IMR-90 (cell line): Measurements from ENCODE around the gene PTK7. TPM values are rescaled to one million over a fixed set of nuclear protein-coding genes. Genes with fewer than 3 reads are reported as not detected.

ENCODE experiments used
- ATAC-seq: fragments of 200-7000 bp; cut with Tn5 transposase; 2 replicates; pipeline ENCODE4 v1.9.1; 2020; ENCODE audit warnings: low read depth, mild to moderate bottlenecking, moderate library complexity
- BruUV-seq: library from RNA; stranded (reverse); fragments of 400-500 nt; replicated peaks from 2 replicates; lab custom pipeline; 2021; lab: Mats Ljungman, UMichigan
- CTCF ChIA-PET: fragments of 300-600 bp; formaldehyde crosslinking; extraction: SDS; loops from one replicate; lab custom pipeline; 2021; ENCODE audit warnings: antibody characterized with exemption; lab: Yijun Ruan, JAX
- POLR2A ChIA-PET: fragments of 300-600 bp; sonication (Branson Sonifier 250); formaldehyde crosslinking; loops from one replicate; lab custom pipeline; 2022; ENCODE audit warnings: antibody characterized with exemption; ENCODE audit not compliant: unreplicated experiment; lab: Charles Lee
- DNase-seq: peaks from one replicate; pipeline ENCODE4 v3.0.0; 2013
- H2AFZ ChIP-seq: replicated peaks from 2 replicates; pipeline ENCODE3; 2013; ENCODE audit warnings: low read length, mild to moderate bottlenecking; ENCODE audit not compliant: poor library complexity
- H2AK5ac ChIP-seq: 2 replicates; pipeline ENCODE4 v1.6.1; 2013; ENCODE audit warnings: low read depth, low read length, inconsistent platforms
- H2AK9ac ChIP-seq: replicated peaks from 2 replicates; pipeline ENCODE3; 2013; ENCODE audit warnings: mild to moderate bottlenecking, low read depth, low read length, moderate library complexity; ENCODE audit not compliant: poor library complexity
- H2BK120ac ChIP-seq: 2 replicates; pipeline ENCODE4 v1.6.1; 2013; ENCODE audit warnings: low read depth, low read length, inconsistent platforms
- H2BK15ac ChIP-seq: 3 replicates; pipeline ENCODE4 v1.6.1; 2013; ENCODE audit warnings: low read depth, low read length, inconsistent platforms
- H2BK20ac ChIP-seq: 2 replicates; pipeline ENCODE4 v1.6.1; 2013; ENCODE audit warnings: low read depth, mild to moderate bottlenecking, inconsistent platforms, low read length, moderate library complexity
- H2BK5ac ChIP-seq: 2 replicates; pipeline ENCODE4 v1.6.1; 2013; ENCODE audit warnings: mild to moderate bottlenecking, low read depth, low read length, inconsistent platforms; ENCODE audit not compliant: poor library complexity, severe bottlenecking
- H3K14ac ChIP-seq: replicated peaks from 2 replicates; pipeline ENCODE4 v1.6.1; 2013; ENCODE audit warnings: low read depth, low read length, inconsistent platforms
- H3K18ac ChIP-seq: 2 replicates; pipeline ENCODE4 v1.6.1; 2013; ENCODE audit warnings: low read depth, low read length, control low read depth
- H3K23ac ChIP-seq: 2 replicates; pipeline ENCODE4 v1.6.1; 2013; ENCODE audit warnings: low read depth, low read length, inconsistent platforms
- H3K27ac ChIP-seq: 2 replicates; pipeline ENCODE4 v1.5.1; 2013; ENCODE audit warnings: mild to moderate bottlenecking, control low read depth, low read length; ENCODE audit not compliant: insufficient read depth
- H3K27me3 ChIP-seq: 2 replicates; pipeline ENCODE4 v1.6.1; 2013; ENCODE audit warnings: low read length; ENCODE audit not compliant: control insufficient read depth, insufficient read depth
- H3K36me3 ChIP-seq: 2 replicates; pipeline ENCODE4 v1.6.1; 2013; ENCODE audit warnings: low read length, mixed read lengths; ENCODE audit not compliant: control insufficient read depth, insufficient read depth
- H3K4ac ChIP-seq: 2 replicates; pipeline ENCODE4 v1.6.1; 2013; ENCODE audit warnings: low read depth, low read length, inconsistent platforms
- H3K4me1 ChIP-seq: 2 replicates; pipeline ENCODE4 v1.6.1; 2013; ENCODE audit warnings: low read length, mixed read lengths; ENCODE audit not compliant: control insufficient read depth, insufficient read depth
- H3K4me2 ChIP-seq: 2 replicates; pipeline ENCODE4 v1.6.1; 2013; ENCODE audit warnings: low read depth, mild to moderate bottlenecking, control low read depth, low read length, moderate library complexity
- H3K4me3 ChIP-seq: 2 replicates; pipeline ENCODE4 v1.5.1; 2013; ENCODE audit warnings: low read depth, mild to moderate bottlenecking, control low read depth, low read length, moderate library complexity; ENCODE audit not compliant: insufficient read depth
- H3K56ac ChIP-seq: 2 replicates; pipeline ENCODE4 v1.6.1; 2013; ENCODE audit warnings: low read length, inconsistent platforms; ENCODE audit not compliant: insufficient read depth; ENCODE audit errors: extremely low read depth
- H3K79me1 ChIP-seq, 2 experiments: 2 replicates each; pipeline ENCODE4 v1.6.1; 2013; ENCODE audit warnings: low read length in 2 of 2, inconsistent platforms in 1 of 2, low read depth in 1 of 2
- H3K9ac ChIP-seq: 2 replicates; pipeline ENCODE4 v1.6.1; 2013; ENCODE audit warnings: low read depth, low read length, control low read depth
- H3K9me1 ChIP-seq: 2 replicates; pipeline ENCODE4 v1.6.1; 2013; ENCODE audit warnings: low read length, inconsistent platforms; ENCODE audit not compliant: insufficient read depth
- H3K9me3 ChIP-seq: 2 replicates; pipeline ENCODE4 v1.6.1; 2013; ENCODE audit warnings: low read length; ENCODE audit not compliant: control insufficient read depth, insufficient read depth
- H4K20me1 ChIP-seq: 2 replicates; pipeline ENCODE4 v1.6.1; 2013; ENCODE audit warnings: low read length, inconsistent platforms; ENCODE audit not compliant: insufficient read depth
- H4K5ac ChIP-seq: 2 replicates; pipeline ENCODE4 v1.6.1; 2013; ENCODE audit warnings: mild to moderate bottlenecking, low read depth, low read length, control low read depth
- H4K8ac ChIP-seq, 2 experiments: 2 replicates each; pipeline ENCODE4 v1.6.1; 2013; ENCODE audit warnings: low read depth in 2 of 2, low read length in 2 of 2, control low read depth in 1 of 2, inconsistent platforms in 1 of 2
- H4K91ac ChIP-seq: 2 replicates; pipeline ENCODE4 v1.6.1; 2013; ENCODE audit warnings: low read depth, low read length, inconsistent platforms; ENCODE audit not compliant: insufficient read depth
- CEBPB ChIP-seq: IDR thresholded peaks from 2 replicates; pipeline ENCODE4 v1.6.1; 2012; ENCODE audit warnings: low read depth, low read length, improper control_type of control experiment
- CHD1 ChIP-seq: IDR thresholded peaks from 2 replicates; pipeline ENCODE4 v1.6.1; 2012; ENCODE audit warnings: low read depth, low read length, improper control_type of control experiment
- CTCF ChIP-seq: conservative IDR thresholded peaks from 2 replicates; pipeline ENCODE4 v1.5.1; 2012; ENCODE audit warnings: mild to moderate bottlenecking, low read depth, low read length, improper control_type of control experiment
- ELK1 ChIP-seq: fragments of 150-350 bp; IDR thresholded peaks from 2 replicates; pipeline ENCODE4 v1.6.1; 2016; ENCODE audit warnings: low read depth, mild to moderate bottlenecking, low read length, moderate library complexity, borderline replicate concordance
- FOS ChIP-seq: fragments of 150-350 bp; IDR thresholded peaks from 2 replicates; pipeline ENCODE4 v1.6.1; 2016; ENCODE audit warnings: low read depth, low read length
- MAFK ChIP-seq: IDR thresholded peaks from 2 replicates; pipeline ENCODE4 v1.6.1; 2012; ENCODE audit warnings: low read depth, low read length, improper control_type of control experiment
- MAZ ChIP-seq: IDR thresholded peaks from 2 replicates; pipeline ENCODE4 v1.6.1; 2012; ENCODE audit warnings: low read depth, mild to moderate bottlenecking, low read length, improper control_type of control experiment, moderate library complexity, borderline replicate concordance
- MXI1 ChIP-seq: IDR thresholded peaks from 2 replicates; pipeline ENCODE4 v1.6.1; 2012; ENCODE audit warnings: low read depth, mild to moderate bottlenecking, low read length, moderate library complexity, borderline replicate concordance
- NFE2L2 ChIP-seq: fragments of 150-350 bp; IDR thresholded peaks from 2 replicates; pipeline ENCODE4 v1.6.1; 2016; ENCODE audit warnings: low read depth, mild to moderate bottlenecking, low read length
- POLR2A ChIP-seq: IDR thresholded peaks from 2 replicates; pipeline ENCODE4 v1.6.1; 2012; ENCODE audit warnings: mild to moderate bottlenecking, low read depth, low read length
- RAD21 ChIP-seq: IDR thresholded peaks from 2 replicates; pipeline ENCODE4 v1.6.1; 2012; ENCODE audit warnings: low read length, improper control_type of control experiment
- RCOR1 ChIP-seq: IDR thresholded peaks from 2 replicates; pipeline ENCODE4 v1.6.1; 2012; ENCODE audit warnings: mild to moderate bottlenecking, low read length, improper control_type of control experiment; ENCODE audit not compliant: insufficient replicate concordance
- RFX5 ChIP-seq: IDR thresholded peaks from 2 replicates; pipeline ENCODE4 v1.8.0; 2012; ENCODE audit warnings: low read depth, mild to moderate bottlenecking, low read length, moderate library complexity
- SMC3 ChIP-seq: fragments of 150-350 bp; IDR thresholded peaks from 2 replicates; pipeline ENCODE4 v1.6.1; 2016; ENCODE audit warnings: low read depth, mild to moderate bottlenecking, antibody characterized with exemption, low read length, moderate library complexity
- USF2 ChIP-seq: fragments of 150-350 bp; IDR thresholded peaks from 2 replicates; pipeline ENCODE4 v1.6.1; 2017; ENCODE audit warnings: mild to moderate bottlenecking, antibody characterized with exemption, low read length, low read depth
- WGBS, 2 experiments: methylation state at CpG; one replicate each; pipeline versions ENCODE4 v1.1.5 to v1.1.7; 2013; ENCODE audit warnings: missing lambda C conversion rate in 2 of 2; ENCODE audit not compliant: insufficient read length in 1 of 2; ENCODE audit errors: extremely low coverage in 2 of 2; 5-methylcytosine and 5-hydroxymethylcytosine counted together
- dilution Hi-C: fragments of 300-500 bp; cut with HindIII; formaldehyde crosslinking; loops from one replicate; pipeline ENCODE4 v1.14.3; 2018; ENCODE audit warnings: low sequenced_read_pairs; ENCODE audit not compliant: unreplicated experiment
- in situ Hi-C: fragments of 300-500 bp; cut with MboI; formaldehyde crosslinking; loops from 3 replicates; pipeline ENCODE4 v1.14.3; 2019; ENCODE audit warnings: low sequenced_read_pairs, inconsistent platforms, mixed read lengths
- intact Hi-C: fragments of 100-400 bp; cut with micrococcal nuclease; formaldehyde crosslinking; loops from 2 replicates; pipeline ENCODE4 v1.10.0; 2022
- polyA plus RNA-seq, 3 experiments: library from polyadenylated mRNA; depleted of rRNA; stranded (reverse); fragments of >200 nt; gene quantifications; 2 replicates each; pipeline ENCODE4 v1.2.3, GENCODE V29; 2012; ENCODE audit warnings: low replicate concordance in 1 of 3
- total RNA-seq: library from RNA; depleted of rRNA; stranded (reverse); fragments of >200 nt; gene quantifications from 2 replicates; pipeline ENCODE4 v1.2.3, GENCODE V29; 2012

PTK7 gene
- total and polyA plus RNA-seq, 2 of the 4 experiments (the other 2 are of a cell fraction): 47.1 to 142 TPM

- no peak overlapping the region for H2BK120ac ChIP-seq
- CTCF ChIA-PET: no interaction called here
Observed at GRCh38 chr6:43040542-43041257, 35.4 kb upstream of the PTK7 start.

More at GRCh38 chr6:43040542-43041257, 35.4 kb upstream of the PTK7 start:
- H3K27ac ChIP-seq: no peak overlapping the region
- in situ Hi-C loops (no loop called here), intact Hi-C loops (no loop called here), dilution Hi-C loops (no loop called here)
- no peak overlapping the region for H4K5ac ChIP-seq
- H3K4me3 ChIP-seq: no peak overlapping the region
- H3K36me3 ChIP-seq: peaks cover 71% of the 10 kb centered on the region
- no peak overlapping the region for H2AK5ac ChIP-seq
- DNase-seq (no peak), ATAC-seq (no peak)
- H3K9me1 ChIP-seq: no peaks in the 10 kb centered on the region
- H2AFZ ChIP-seq: no peak overlapping the region
- no peak overlapping the region for H2AK9ac ChIP-seq
- H3K9me3 ChIP-seq: no peaks in the 10 kb centered on the region
- H3K56ac ChIP-seq: no peak overlapping the region
- no peak overlapping the region for H3K4me2 ChIP-seq
- 0 out of 2 replicates have a peak, but pooled peaks cover 1% of the 10 kb centered on the region for H4K20me1 ChIP-seq
- peaks cover 3 to 12% of the 10 kb centered on the region in 2 experiments; a peak in 1 of 4 replicates for H3K79me1 ChIP-seq
- 100% methylated on average over 3 of the region's 18 CpGs; no CpG with 5 or more reads in 1 of the 2 experiments for WGBS, 2 experiments
- TF ChIP-seq CHD1 (no peak), POLR2A (no peak), ELK1 (no peak), MXI1 (no peak), SMC3 (no peak), FOS (no peak), RFX5 (no peak), MAFK (no peak), NFE2L2 (no peak), RAD21 (no peak), USF2 (no peak), CTCF (no peak), RCOR1 (no peak), CEBPB (no peak), MAZ (no peak)
- H3K27me3 ChIP-seq: no peaks in the 10 kb centered on the region
- H3K4me1 ChIP-seq: no peaks in the 10 kb centered on the region
- H3K14ac ChIP-seq: no peak overlapping the region
- H2BK5ac ChIP-seq: no peak overlapping the region
- no peak overlapping the region for H3K18ac ChIP-seq
- no peak overlapping the region for H4K91ac ChIP-seq
- no peak overlapping the region for H3K4ac ChIP-seq
- no peak overlapping the region for H2BK15ac ChIP-seq
- POLR2A ChIA-PET: interaction anchor here (0.6 kb wide), 1 partner anchor 358 kb away, joined by 18 read pairs; no protein-coding TSS in a partner anchor
- H4K8ac ChIP-seq: no peak overlapping the region
- no peak overlapping the region for H3K9ac ChIP-seq
- H3K23ac ChIP-seq: no peak overlapping the region
- BruUV-seq: no TSS peak
- no peak overlapping the region for H2BK20ac ChIP-seq
